Ishikawa (cell line): ENCODE data around the gene RIPK1.

Experiments used
- CREB1 ChIP-seq: IDR thresholded peaks from 2 replicates; pipeline ENCODE4 v1.6.1; 2012; ENCODE audit warnings: low read depth
- EP300 ChIP-seq: IDR thresholded peaks from 2 replicates; pipeline ENCODE4 v1.6.1; 2012; ENCODE audit warnings: borderline replicate concordance
- RAD21 ChIP-seq: IDR thresholded peaks from 2 replicates; pipeline ENCODE4 v1.6.1; 2012; ENCODE audit warnings: low read depth
- TAF1 ChIP-seq: IDR thresholded peaks from 2 replicates; pipeline ENCODE4 v1.6.1; 2012; ENCODE audit warnings: low read depth, mild to moderate bottlenecking
- TEAD4 ChIP-seq: IDR thresholded peaks from 2 replicates; pipeline ENCODE4 v1.6.1; 2012
- YY1 ChIP-seq: IDR thresholded peaks from 2 replicates; pipeline ENCODE4 v1.6.1; 2012; ENCODE audit warnings: low read depth
- TF ChIP-seq, protein P1 (sequence below): IDR thresholded peaks from 2 replicates; pipeline ENCODE4 v1.6.1; 2012
- TF ChIP-seq, protein P2 (sequence below): IDR thresholded peaks from 2 replicates; pipeline ENCODE4 v1.6.1; 2012
- TF ChIP-seq, protein P3 (sequence below): IDR thresholded peaks from 2 replicates; pipeline ENCODE4 v1.6.1; 2012; ENCODE audit warnings: low read depth, mild to moderate bottlenecking

DNA sequence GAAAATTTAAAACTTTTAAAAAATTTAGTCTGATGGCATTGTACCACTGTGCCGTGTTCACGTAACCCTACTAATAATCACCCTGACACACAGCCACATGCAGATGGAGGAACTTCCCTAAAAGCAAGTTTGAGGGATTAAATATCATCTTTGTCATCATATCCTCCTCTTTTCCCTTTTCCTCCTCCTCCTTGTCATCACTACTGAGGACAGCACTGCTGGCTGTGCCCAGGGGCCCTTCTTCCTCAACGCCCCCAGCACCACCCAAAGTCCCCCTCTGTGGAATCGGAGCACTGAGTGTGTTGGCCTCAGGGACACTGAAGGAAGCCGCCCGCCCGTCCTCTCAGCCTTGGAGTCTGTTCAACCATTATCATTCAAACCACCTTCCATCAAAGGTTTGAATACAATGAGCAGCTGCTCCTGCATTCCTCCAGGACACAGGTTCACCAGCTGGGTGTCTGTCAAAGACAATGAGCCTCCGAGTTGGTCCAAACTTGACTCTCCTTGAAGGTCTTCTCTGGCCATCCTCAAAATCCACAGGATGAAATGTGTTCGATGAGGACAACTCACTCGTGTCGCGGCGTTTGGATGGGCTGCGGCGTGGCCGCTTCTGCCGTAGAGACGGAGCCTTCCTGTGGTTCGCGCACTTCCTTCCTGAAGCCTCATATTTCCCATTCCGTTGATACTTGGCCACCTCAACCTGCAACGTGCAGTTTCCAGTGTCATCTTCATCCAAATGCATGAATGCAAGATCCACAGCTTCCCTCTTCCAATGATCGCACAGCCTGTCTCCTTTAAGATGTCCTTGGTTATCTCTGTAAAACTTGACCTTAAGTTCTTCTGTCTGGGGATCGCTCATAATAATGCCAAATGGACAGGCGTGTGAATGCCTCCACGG, 45.3 kb upstream of the RIPK1 start:
- TF ChIP-seq TEAD4 (no peak), EP300 (no peak), YY1 (no peak), TAF1 (no peak), CREB1 (no peak), RAD21 (no peak)
- TF ChIP-seq, protein P1, sequence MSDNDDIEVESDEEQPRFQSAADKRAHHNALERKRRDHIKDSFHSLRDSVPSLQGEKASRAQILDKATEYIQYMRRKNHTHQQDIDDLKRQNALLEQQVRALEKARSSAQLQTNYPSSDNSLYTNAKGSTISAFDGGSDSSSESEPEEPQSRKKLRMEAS, result no peak
- TF ChIP-seq, protein P2, sequence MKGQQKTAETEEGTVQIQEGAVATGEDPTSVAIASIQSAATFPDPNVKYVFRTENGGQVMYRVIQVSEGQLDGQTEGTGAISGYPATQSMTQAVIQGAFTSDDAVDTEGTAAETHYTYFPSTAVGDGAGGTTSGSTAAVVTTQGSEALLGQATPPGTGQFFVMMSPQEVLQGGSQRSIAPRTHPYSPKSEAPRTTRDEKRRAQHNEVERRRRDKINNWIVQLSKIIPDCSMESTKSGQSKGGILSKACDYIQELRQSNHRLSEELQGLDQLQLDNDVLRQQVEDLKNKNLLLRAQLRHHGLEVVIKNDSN, result no peak
- TF ChIP-seq, protein P3, sequence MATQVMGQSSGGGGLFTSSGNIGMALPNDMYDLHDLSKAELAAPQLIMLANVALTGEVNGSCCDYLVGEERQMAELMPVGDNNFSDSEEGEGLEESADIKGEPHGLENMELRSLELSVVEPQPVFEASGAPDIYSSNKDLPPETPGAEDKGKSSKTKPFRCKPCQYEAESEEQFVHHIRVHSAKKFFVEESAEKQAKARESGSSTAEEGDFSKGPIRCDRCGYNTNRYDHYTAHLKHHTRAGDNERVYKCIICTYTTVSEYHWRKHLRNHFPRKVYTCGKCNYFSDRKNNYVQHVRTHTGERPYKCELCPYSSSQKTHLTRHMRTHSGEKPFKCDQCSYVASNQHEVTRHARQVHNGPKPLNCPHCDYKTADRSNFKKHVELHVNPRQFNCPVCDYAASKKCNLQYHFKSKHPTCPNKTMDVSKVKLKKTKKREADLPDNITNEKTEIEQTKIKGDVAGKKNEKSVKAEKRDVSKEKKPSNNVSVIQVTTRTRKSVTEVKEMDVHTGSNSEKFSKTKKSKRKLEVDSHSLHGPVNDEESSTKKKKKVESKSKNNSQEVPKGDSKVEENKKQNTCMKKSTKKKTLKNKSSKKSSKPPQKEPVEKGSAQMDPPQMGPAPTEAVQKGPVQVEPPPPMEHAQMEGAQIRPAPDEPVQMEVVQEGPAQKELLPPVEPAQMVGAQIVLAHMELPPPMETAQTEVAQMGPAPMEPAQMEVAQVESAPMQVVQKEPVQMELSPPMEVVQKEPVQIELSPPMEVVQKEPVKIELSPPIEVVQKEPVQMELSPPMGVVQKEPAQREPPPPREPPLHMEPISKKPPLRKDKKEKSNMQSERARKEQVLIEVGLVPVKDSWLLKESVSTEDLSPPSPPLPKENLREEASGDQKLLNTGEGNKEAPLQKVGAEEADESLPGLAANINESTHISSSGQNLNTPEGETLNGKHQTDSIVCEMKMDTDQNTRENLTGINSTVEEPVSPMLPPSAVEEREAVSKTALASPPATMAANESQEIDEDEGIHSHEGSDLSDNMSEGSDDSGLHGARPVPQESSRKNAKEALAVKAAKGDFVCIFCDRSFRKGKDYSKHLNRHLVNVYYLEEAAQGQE, result no peak
